ENCODE results near the gene A4GALT.

- TF ChIP-seq EZH2phosphoT487 (IDR thresholded peaks at IDR 0.05; ENCODE audit: borderline replicate concordance) (no peak), CTCF (conservative IDR thresholded peaks at IDR 0.05; ENCODE audit: low read length) (no peak)
Observed at GRCh38 chr22:42724062-42724461, 3.4 kb upstream of the A4GALT start.

Measured in Loucy (cell line).